Activated CD4-positive, alpha-beta memory T cell treated with anti-CD3 and anti-CD28 coated beads, Interleukin-2, amount 10 ng/mL, durations not matched to agents 7 days and 5 days (primary cell): Measurements from ENCODE around the gene IFI27L1. TPM values are rescaled to one million over a fixed set of nuclear protein-coding genes. Genes with fewer than 3 reads are reported as not detected.

ENCODE experiments used
- CTCF ChIA-PET: fragments of 350-600 bp; sonication (Branson Sonifier 250); formaldehyde crosslinking; loops from one replicate; lab custom pipeline; 2021; ENCODE audit warnings: antibody characterized with exemption, inconsistent platforms; lab: Charles Lee
- POLR2A ChIA-PET: fragments of 350-600 bp; sonication (Branson Sonifier 250); formaldehyde crosslinking; loops from one replicate; lab custom pipeline; 2021; ENCODE audit warnings: antibody characterized with exemption; lab: Charles Lee
- DNase-seq: peaks from one replicate; pipeline ENCODE4 v3.0.0-alpha.2; 2020
- H3K27ac Mint-ChIP-seq: one replicate; pipeline ENCODE4 v1.8.0; 2021; ENCODE audit warnings: mild to moderate bottlenecking, mixed read lengths
- H3K27me3 Mint-ChIP-seq: one replicate; pipeline ENCODE4 v1.8.0; 2021; ENCODE audit warnings: mixed read lengths
- H3K36me3 Mint-ChIP-seq: one replicate; pipeline ENCODE4 v1.8.0; 2021; ENCODE audit warnings: low read depth, mixed read lengths
- H3K4me1 Mint-ChIP-seq: one replicate; pipeline ENCODE4 v1.8.0; 2021; ENCODE audit warnings: mixed read lengths
- H3K4me3 Mint-ChIP-seq: one replicate; pipeline ENCODE4 v1.8.0; 2021; ENCODE audit warnings: mild to moderate bottlenecking, mixed read lengths
- H3K9me3 Mint-ChIP-seq: one replicate; pipeline ENCODE4 v1.8.0; 2021; ENCODE audit warnings: mixed read lengths
- total RNA-seq, 2 experiments: library from RNA; stranded (reverse); gene quantifications; one replicate each; pipeline ENCODE4 v1.2.3, GENCODE V29; 2021

The IFI27L1 gene
- total RNA-seq, 2 experiments from 2014 or later = 49.5 to 51.0 TPM

DNA sequence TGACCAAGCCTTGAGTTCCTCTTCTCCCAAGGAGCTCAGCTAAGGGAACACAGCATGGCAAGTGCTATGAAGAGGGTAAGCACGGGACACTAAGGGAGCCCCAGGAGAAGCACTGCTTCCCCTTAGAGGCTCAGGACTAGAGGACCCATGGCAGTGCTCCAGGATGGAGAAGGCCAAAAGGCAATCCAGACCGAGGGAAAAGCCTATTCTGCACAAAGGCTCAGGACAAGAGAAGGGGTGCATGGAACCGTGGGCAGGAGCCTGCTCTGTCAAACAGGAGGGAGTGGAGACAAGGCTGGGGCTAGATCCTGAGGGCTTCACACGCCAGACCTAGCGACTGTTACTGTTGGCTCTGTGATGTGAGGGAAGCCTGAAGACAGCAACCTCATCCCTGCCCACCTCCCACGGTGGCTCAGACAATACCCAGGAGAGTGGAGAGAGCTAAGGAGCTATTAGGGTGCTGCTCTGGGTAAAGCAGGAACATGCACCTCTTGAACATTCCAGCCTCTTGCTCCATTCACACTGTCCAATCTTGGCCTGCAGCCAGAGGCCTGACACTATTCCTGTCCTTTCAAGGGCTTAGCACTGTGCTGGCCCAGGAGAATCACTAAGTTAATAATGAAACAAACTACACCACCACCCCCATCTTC is 30.8 kb upstream of the IFI27L1 start:
- H3K4me3 Mint-ChIP-seq = no peak overlapping the region
- DNase-seq = peak; percentile 13
- no peak overlapping the region for H3K27ac Mint-ChIP-seq
- H3K4me1 Mint-ChIP-seq = peaks cover 32% of the 10 kb centered on the region
- H3K9me3 Mint-ChIP-seq = no peaks in the 10 kb centered on the region
- no peaks in the 10 kb centered on the region for H3K27me3 Mint-ChIP-seq
- H3K36me3 Mint-ChIP-seq = peaks cover 78% of the 10 kb centered on the region
- ChIA-PET POLR2A (interaction anchor here (1.0 to 4.8 kb wide), 2 partner anchors 31 to 33 kb away, joined by 3 to 30 read pairs; partner anchors contain the start of genes DDX24 and IFI27L1), CTCF (interaction anchor here (1.4 to 4.8 kb wide), 3 partner anchors 14 to 87 kb away, joined by 4 to 29 read pairs (median 22); no protein-coding TSS in a partner anchor)

DNA sequence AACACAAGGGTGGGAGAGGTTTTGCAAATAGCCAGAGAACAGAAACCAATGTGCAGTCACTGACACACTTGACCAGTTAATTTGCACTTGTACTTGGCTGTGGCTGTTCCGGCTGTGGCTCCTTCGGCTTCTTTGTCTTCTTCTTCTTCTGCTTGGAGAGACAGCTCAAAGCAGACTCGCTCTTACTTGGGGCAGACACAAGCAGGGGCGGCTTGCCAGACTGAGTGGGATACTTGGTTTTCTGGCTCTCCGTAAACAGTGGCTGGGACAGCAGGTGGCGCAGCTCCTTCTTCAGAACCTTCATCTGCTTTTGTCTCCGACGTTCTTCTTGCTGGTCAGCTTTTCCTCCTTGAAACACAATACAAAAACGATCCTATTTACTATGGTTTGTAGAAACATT is 30.0 kb upstream of the IFI27L1 start:
- Mint-ChIP-seq H3K36me3 (peaks cover 79% of the 10 kb centered on the region), H3K4me1 (peaks cover 39% of the 10 kb centered on the region), H3K27me3 (no peaks in the 10 kb centered on the region), H3K4me3 (no peak overlapping the region), H3K27ac (peak overlapping the region; percentile 5), H3K9me3 (no peaks in the 10 kb centered on the region)
- peak; percentile 16 for DNase-seq
- POLR2A ChIA-PET = interaction anchor here (1.0 to 4.8 kb wide), 3 partner anchors 13 to 34 kb away, joined by 3 to 30 read pairs (median 4); partner anchors contain the start of genes DDX24 and IFI27L1
- CTCF ChIA-PET = interaction anchor here (1.4 to 4.8 kb wide), 6 partner anchors 15 to 129 kb away, joined by 4 to 29 read pairs (median 9); partner anchors contain the start of genes DDX24, IFI27L1 and IFI27L2

DNA sequence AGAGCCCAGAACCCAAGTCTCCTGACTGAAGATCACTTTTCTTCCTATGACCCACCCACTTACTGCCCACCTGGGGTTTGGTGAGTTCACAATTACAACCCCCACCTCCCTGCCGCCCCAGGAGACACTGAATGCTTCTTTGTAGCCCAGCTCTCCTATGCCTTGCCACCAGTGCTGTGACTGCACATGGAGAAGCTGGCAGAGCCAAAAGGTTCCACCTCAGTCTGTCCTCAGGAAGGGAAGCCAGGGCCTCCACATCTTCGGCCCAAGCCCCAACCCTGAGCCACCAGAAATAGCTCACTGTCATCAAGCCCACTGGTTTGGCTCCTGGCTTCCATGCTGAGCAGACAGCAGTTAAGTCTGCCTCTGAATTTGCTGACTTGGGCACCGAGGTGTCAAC is 29.3 kb upstream of the IFI27L1 start:
- ChIA-PET CTCF (interaction anchor here (0.6 to 4.8 kb wide), 8 partner anchors 16 to 129 kb away, joined by 3 to 29 read pairs (median 7); partner anchors contain the start of genes DDX24, IFI27L1 and IFI27L2), POLR2A (interaction anchor here (1.0 to 4.8 kb wide), 4 partner anchors 13 to 77 kb away, joined by 3 to 30 read pairs (median 4); partner anchors contain the start of genes DDX24, IFI27L1 and IFI27L2)
- Mint-ChIP-seq H3K4me3 (no peak overlapping the region), H3K36me3 (peaks cover 86% of the 10 kb centered on the region), H3K4me1 (peaks cover 46% of the 10 kb centered on the region), H3K9me3 (no peaks in the 10 kb centered on the region), H3K27ac (peak overlapping the region; percentile 42), H3K27me3 (no peaks in the 10 kb centered on the region)
- peak; percentile 9 for DNase-seq

DNA sequence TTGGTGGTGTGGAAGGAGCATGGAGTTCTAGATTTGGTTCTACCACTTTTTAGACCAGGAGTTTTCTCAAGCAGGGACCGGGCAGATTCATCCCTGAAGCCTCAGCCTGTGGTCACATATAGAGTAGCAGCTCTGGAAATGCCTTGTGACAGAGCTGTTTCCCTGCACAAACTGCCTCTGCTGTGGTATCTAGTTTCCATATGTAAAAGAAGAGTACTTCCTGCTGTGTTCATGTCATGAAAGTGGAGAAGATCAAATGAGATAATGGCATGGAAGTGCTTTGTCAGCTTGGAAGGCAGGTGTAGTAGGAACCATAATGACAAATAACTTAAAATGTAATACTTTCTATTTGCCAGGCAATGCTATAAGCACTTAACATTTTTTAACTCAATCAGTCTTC is 28.9 kb upstream of the IFI27L1 start:
- no peaks in the 10 kb centered on the region for H3K27me3 Mint-ChIP-seq
- H3K36me3 Mint-ChIP-seq = peaks cover 86% of the 10 kb centered on the region
- no peaks in the 10 kb centered on the region for H3K9me3 Mint-ChIP-seq
- peak overlapping the region; percentile 42 for H3K27ac Mint-ChIP-seq
- ChIA-PET CTCF (interaction anchor here (0.6 to 4.8 kb wide), 7 partner anchors 16 to 128 kb away, joined by 3 to 29 read pairs (median 8); partner anchors contain the start of genes DDX24, IFI27L1 and IFI27L2), POLR2A (interaction anchor here (1.0 to 4.8 kb wide), 5 partner anchors 12 to 77 kb away, joined by 3 to 30 read pairs (median 4); partner anchors contain the start of genes DDX24, IFI27L1 and IFI27L2)
- H3K4me1 Mint-ChIP-seq = peaks cover 50% of the 10 kb centered on the region
- H3K4me3 Mint-ChIP-seq = no peak overlapping the region
- peak; percentile 15 for DNase-seq

DNA sequence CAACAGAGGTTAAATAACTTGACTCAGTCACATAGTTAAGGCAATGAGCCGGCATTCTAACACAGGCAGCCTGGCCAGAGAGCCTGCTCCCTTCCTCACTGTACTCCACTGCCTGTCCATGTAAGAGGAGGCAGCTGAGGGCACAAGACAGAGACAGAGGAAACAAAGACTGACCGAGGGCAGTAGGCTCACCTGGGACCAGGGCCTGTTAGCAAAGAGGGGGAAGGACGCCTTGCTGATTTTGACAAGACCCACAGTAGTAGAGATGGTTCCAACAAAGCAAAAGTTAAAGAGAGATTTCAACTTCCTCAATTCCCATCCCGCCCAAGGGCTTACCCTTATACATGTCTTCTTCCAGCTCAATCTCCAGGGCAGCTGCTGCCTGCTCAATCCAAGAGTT is 28.4 kb upstream of the IFI27L1 start:
- CTCF ChIA-PET = interaction anchor here (1.0 to 4.8 kb wide), 6 partner anchors 12 to 84 kb away, joined by 3 to 29 read pairs (median 8); partner anchors contain the start of genes DDX24, IFI27L1 and IFI27L2
- peaks cover 87% of the 10 kb centered on the region for H3K36me3 Mint-ChIP-seq
- no peak overlapping the region for H3K4me3 Mint-ChIP-seq
- H3K27ac Mint-ChIP-seq = peak overlapping the region; percentile 42
- peak; percentile 11 for DNase-seq
- H3K27me3 Mint-ChIP-seq = no peaks in the 10 kb centered on the region
- H3K4me1 Mint-ChIP-seq = peaks cover 55% of the 10 kb centered on the region
- POLR2A ChIA-PET = interaction anchor here (1.0 to 4.8 kb wide), 5 partner anchors 12 to 77 kb away, joined by 3 to 30 read pairs (median 4); partner anchors contain the start of genes DDX24, IFI27L1 and IFI27L2
- no peaks in the 10 kb centered on the region for H3K9me3 Mint-ChIP-seq

DNA sequence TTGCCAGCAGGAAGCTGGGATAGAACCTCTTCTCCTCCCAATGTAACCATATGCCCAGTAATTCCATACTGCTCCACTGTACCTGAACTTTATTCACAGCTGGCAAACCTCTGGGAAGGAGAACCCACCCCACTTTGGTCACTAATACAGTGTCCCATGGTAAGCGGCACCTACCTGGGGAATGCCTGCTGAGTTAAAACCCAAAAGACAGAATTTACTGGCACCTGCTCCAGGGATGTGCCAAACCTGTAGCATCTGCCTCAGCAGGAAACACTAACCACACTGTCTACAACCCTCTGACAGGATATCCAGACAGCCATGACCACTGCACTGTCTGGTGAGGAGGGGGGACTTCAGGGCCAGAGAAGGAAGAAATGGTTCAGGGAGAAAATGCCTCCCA is 26.7 kb upstream of the IFI27L1 start:
- peak overlapping the region; percentile 45 for H3K27ac Mint-ChIP-seq
- H3K9me3 Mint-ChIP-seq = no peaks in the 10 kb centered on the region
- ChIA-PET POLR2A (interaction anchor here (4.8 kb wide), 1 partner anchor 27 kb away, joined by 30 read pairs; the partner anchor contains the start of genes DDX24 and IFI27L1), CTCF (interaction anchor here (0.5 to 1.6 kb wide), 4 partner anchors 18 to 764 kb away, joined by 3 to 5 read pairs (median 4); partner anchors contain the start of genes DDX24 and IFI27L1)
- DNase-seq = no peak
- H3K4me3 Mint-ChIP-seq = no peak overlapping the region
- no peaks in the 10 kb centered on the region for H3K27me3 Mint-ChIP-seq
- peaks cover 67% of the 10 kb centered on the region for H3K4me1 Mint-ChIP-seq
- peaks cover 90% of the 10 kb centered on the region for H3K36me3 Mint-ChIP-seq

DNA sequence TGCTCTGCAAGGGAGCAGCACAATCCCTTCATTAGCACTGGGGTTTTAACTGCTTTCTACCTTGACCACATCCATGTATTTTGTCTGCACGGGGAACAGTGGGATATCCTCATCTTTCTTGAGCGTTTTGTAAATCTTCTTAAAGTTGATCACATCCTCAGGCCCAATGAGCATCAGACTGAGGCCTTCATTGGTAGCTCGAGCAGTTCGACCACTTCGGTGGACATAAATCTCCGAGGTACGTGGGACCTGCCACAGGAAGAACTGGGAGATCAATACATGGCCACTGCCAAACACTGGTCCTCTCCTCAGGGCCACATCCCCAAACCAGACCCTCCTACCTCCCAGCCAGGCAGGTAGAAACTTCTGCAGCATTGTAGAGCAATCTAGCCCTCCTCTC is 26.2 kb upstream of the IFI27L1 start:
- Mint-ChIP-seq H3K9me3 (no peaks in the 10 kb centered on the region), H3K4me3 (no peak overlapping the region), H3K36me3 (peaks cover 89% of the 10 kb centered on the region), H3K27ac (no peak overlapping the region), H3K27me3 (no peaks in the 10 kb centered on the region), H3K4me1 (peaks cover 67% of the 10 kb centered on the region)
- DNase-seq = no peak
- CTCF ChIA-PET = interaction anchor here (1.1 kb wide), 1 partner anchor 26 kb away, joined by 3 read pairs; the partner anchor contains the start of genes DDX24 and IFI27L1
- POLR2A ChIA-PET = interaction anchor here (4.8 kb wide), 1 partner anchor 26 kb away, joined by 30 read pairs; the partner anchor contains the start of genes DDX24 and IFI27L1

DNA sequence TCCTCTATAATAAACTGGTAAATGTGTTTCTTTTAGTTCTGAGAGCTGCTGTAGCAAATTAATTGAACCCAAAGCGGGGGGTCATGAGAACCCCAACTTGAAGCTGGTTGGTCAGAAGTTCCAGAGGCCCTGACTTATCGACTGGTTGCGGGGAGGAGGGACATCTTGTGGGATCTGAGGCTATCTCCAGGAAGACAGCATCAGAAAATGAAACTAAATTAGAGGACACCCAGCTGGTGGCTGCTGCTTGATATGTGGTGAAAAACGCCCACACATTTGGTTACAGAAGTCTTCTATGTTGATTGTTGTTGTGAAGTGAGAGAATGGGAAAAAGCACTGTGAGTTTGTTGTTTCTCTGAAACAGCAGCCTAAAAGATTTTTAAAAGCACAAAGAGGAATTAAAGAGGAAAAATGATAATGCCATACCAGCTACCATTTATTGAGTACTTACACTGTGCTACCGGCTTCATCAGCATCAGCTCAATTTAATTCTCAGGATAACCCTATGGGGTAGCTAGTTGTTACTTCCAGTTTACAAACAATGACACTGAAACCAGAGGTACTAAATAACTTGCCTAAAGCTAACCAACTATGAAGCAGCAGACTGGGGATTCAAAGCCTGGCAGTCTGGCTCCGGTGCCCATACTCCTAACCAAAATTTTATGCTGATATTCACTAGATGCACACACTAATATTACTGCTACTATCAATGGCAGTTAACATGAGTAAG is 24.4 kb upstream of the IFI27L1 start:
- H3K36me3 Mint-ChIP-seq = peaks cover 89% of the 10 kb centered on the region

DNA sequence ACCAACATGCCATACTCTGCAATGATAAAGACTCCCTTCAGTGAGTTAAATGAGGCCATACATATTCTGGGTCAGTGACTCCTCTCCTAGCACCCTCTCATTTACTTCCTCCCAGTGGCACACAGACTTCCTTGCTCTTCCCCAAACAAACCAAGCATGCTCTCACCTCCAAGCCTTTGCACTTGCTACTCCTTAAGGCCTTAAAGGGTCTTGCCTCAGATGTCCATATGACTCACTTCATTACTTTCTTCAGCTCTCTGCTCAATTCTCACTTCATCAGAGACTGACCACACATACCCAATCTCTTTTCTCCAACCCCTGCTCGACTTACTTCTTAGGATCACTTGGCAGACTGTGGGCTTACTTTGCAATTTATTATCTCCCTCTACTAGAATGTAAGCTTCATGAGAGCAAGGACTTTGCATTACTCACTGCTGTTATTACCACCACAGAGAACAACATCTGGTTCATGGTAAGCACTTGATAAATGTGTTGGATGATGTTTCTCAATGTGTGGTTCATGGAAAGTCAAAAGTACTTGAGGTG is 22.9 kb upstream of the IFI27L1 start:
- H3K36me3 Mint-ChIP-seq = peaks cover 89% of the 10 kb centered on the region
- H3K27me3 Mint-ChIP-seq = no peaks in the 10 kb centered on the region
- DNase-seq = no peak
- ChIA-PET CTCF (interaction anchor here (0.9 to 3.7 kb wide), 6 partner anchors 9 to 118 kb away, joined by 3 to 21 read pairs (median 4); no protein-coding TSS in a partner anchor), POLR2A (interaction anchor here (1.2 to 3.5 kb wide), 6 partner anchors 10 to 37 kb away, joined by 3 to 54 read pairs (median 4); partner anchors contain the start of genes DDX24 and IFI27L1)
- no peak overlapping the region for H3K4me3 Mint-ChIP-seq
- no peaks in the 10 kb centered on the region for H3K9me3 Mint-ChIP-seq
- H3K4me1 Mint-ChIP-seq = peaks cover 54% of the 10 kb centered on the region
- peak overlapping the region; percentile 3 for H3K27ac Mint-ChIP-seq

More for the DNA sequence above, 24.4 kb upstream of the IFI27L1 start:
- Mint-ChIP-seq H3K27me3 (no peaks in the 10 kb centered on the region), H3K9me3 (no peaks in the 10 kb centered on the region), H3K4me3 (peak overlapping the region; percentile 7), H3K4me1 (peaks cover 65% of the 10 kb centered on the region), H3K27ac (peak overlapping the region; percentile 83)
- POLR2A ChIA-PET = interaction anchor here (0.8 to 3.5 kb wide), 10 partner anchors 9 to 94 kb away, joined by 3 to 54 read pairs (median 4); partner anchors contain the start of genes DDX24, IFI27L1 and IFI27L2
- CTCF ChIA-PET = interaction anchor here (0.9 to 3.7 kb wide), 9 partner anchors 21 to 117 kb away, joined by 3 to 21 read pairs (median 5); partner anchors contain the start of genes DDX24, IFI27L1 and IFI27L2
- DNase-seq = peak; percentile 56

DNA sequence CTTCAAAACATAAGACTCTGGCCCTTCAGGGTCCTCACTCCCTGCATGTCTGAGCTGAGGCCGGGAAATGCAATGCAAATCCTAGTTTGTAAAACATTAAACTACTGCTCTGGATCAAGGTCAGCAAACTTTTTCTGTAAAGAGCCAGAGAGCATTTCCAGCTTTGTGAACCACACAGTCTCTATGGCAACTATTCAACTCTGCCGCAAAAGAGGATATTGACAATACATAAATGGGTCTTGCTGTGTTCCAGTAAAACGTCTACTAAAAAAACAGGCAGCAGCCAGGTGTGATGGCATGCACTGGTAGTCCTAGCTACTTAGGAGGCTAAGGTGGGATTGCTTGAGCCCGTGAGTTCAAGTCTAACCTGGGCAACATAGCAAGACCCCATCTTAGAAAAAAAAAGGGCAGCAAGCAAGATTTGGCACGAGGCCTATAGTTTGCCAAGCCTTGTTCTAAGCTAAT is 22.4 kb upstream of the IFI27L1 start:
- ChIA-PET POLR2A (interaction anchor here (1.6 to 3.5 kb wide), 2 partner anchors 22 to 38 kb away, joined by 3 to 54 read pairs; partner anchors contain the start of genes DDX24 and IFI27L1), CTCF (interaction anchor here (0.9 to 3.7 kb wide), 3 partner anchors 21 to 78 kb away, joined by 3 to 16 read pairs (median 5); no protein-coding TSS in a partner anchor)
- H3K4me1 Mint-ChIP-seq = peaks cover 55% of the 10 kb centered on the region
- no peaks in the 10 kb centered on the region for H3K9me3 Mint-ChIP-seq
- H3K27me3 Mint-ChIP-seq = no peaks in the 10 kb centered on the region
- H3K36me3 Mint-ChIP-seq = peaks cover 91% of the 10 kb centered on the region
- H3K4me3 Mint-ChIP-seq = no peak overlapping the region
- no peak overlapping the region for H3K27ac Mint-ChIP-seq
- no peak for DNase-seq

DNA sequence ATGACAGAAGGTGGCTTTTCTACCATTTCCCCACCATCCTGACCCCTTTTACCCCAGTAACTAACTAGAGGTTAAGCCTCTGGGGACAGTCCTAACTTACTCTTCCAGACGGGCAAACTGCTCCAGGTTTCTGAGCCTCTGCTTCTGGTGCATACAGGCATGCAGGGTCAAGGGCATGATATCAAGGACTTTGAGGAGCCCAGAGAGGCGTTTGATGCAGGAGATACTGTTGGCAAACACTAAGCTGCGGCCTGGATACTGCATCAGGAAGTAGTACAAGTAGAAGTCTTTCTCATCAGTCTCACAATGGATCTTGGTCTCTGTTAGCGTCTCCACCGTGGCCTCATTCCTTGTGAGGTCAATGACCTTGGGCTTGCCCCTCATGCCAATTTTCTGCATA is 21.1 kb upstream of the IFI27L1 start:
- H3K4me3 Mint-ChIP-seq = no peak overlapping the region
- H3K27ac Mint-ChIP-seq = no peak overlapping the region
- CTCF ChIA-PET = interaction anchor here (3.7 kb wide), 1 partner anchor 76 kb away, joined by 16 read pairs; no protein-coding TSS in a partner anchor
- no peaks in the 10 kb centered on the region for H3K27me3 Mint-ChIP-seq
- peaks cover 45% of the 10 kb centered on the region for H3K4me1 Mint-ChIP-seq
- peaks cover 83% of the 10 kb centered on the region for H3K36me3 Mint-ChIP-seq
- POLR2A ChIA-PET = no interaction called here
- H3K9me3 Mint-ChIP-seq = no peaks in the 10 kb centered on the region
- DNase-seq = no peak
